ENCODE results near the gene ALDH4A1. TPM values are rescaled to one million over a fixed set of nuclear protein-coding genes. Genes with fewer than 3 reads are reported as not detected.

Gene ALDH4A1
- total RNA-seq, 1 donor from 2014 or later = 2.4 TPM

- no peak for DNase-seq (ENCODE audit: low spot score)
Observed at GRCh38 chr1:18939398-18940302, 37.3 kb upstream of the ALDH4A1 start.

GRCh38 chr1:18938707-18939070 is 36.3 kb upstream of the ALDH4A1 start:
- DNase-seq (ENCODE audit: low spot score) = no peak

- DNase-seq (ENCODE audit: low spot score) = no peak
Observed at GRCh38 chr1:18938008-18938706, 35.8 kb upstream of the ALDH4A1 start.

GRCh38 chr1:18937539-18937938 is 35.2 kb upstream of the ALDH4A1 start:
- DNase-seq (ENCODE audit: low spot score) = no peak

GRCh38 chr1:18936814-18937481 is 34.6 kb upstream of the ALDH4A1 start:
- no peak for DNase-seq (ENCODE audit: low spot score)

- DNase-seq (ENCODE audit: low spot score) = no peak
Observed at GRCh38 chr1:18936471-18936813, 34.1 kb upstream of the ALDH4A1 start.

- no peak for DNase-seq (ENCODE audit: low spot score)
Observed at GRCh38 chr1:18934205-18935000, 32.0 kb upstream of the ALDH4A1 start.

- DNase-seq (ENCODE audit: low spot score) = no peak
Observed at GRCh38 chr1:18932879-18933278, 30.5 kb upstream of the ALDH4A1 start.

GRCh38 chr1:18932387-18932786 is 30.0 kb upstream of the ALDH4A1 start:
- DNase-seq (ENCODE audit: low spot score) = no peak

GRCh38 chr1:18931730-18932129 is 29.4 kb upstream of the ALDH4A1 start:
- no peak for DNase-seq (ENCODE audit: low spot score)

GRCh38 chr1:18929686-18930085 is 27.3 kb upstream of the ALDH4A1 start:
- DNase-seq (ENCODE audit: low spot score) = no peak

- no peak for DNase-seq (ENCODE audit: low spot score)
Observed at GRCh38 chr1:18928985-18929384, 26.6 kb upstream of the ALDH4A1 start.

- DNase-seq (ENCODE audit: low spot score) = no peak
Observed at GRCh38 chr1:18928406-18928805, 26.1 kb upstream of the ALDH4A1 start.

GRCh38 chr1:18927654-18928272 is 25.4 kb upstream of the ALDH4A1 start:
- DNase-seq (ENCODE audit: low spot score) = no peak

GRCh38 chr1:18927082-18927653 is 24.8 kb upstream of the ALDH4A1 start:
- no peak for DNase-seq (ENCODE audit: low spot score)

GRCh38 chr1:18926315-18927081 is 24.1 kb upstream of the ALDH4A1 start:
- DNase-seq (ENCODE audit: low spot score) = peak; percentile 81

GRCh38 chr1:18925279-18925678 is 22.9 kb upstream of the ALDH4A1 start:
- DNase-seq (ENCODE audit: low spot score) = no peak

- no peak for DNase-seq (ENCODE audit: low spot score)
Observed at GRCh38 chr1:18924221-18924691, 21.9 kb upstream of the ALDH4A1 start.

- DNase-seq (ENCODE audit: low spot score) = no peak
Observed at GRCh38 chr1:18923756-18924211, 21.4 kb upstream of the ALDH4A1 start.

All from umbilical cord (tissue), 2 donors.